Stimulated activated CD4-positive, alpha-beta T cell treated with anti-CD3 and anti-CD28 coated beads, TNF-alpha, amount 100 ng/mL, for 24 hours (primary cell): Measurements from ENCODE around the gene KIN.
"Not testable (repeated sequence)": the region's sequence is repeated elsewhere in the genome, so short reads cannot be mapped to it uniquely, and the experiment has no call there.

ENCODE experiments used
- DNase-seq, 3 experiments: peaks; one replicate each; pipeline ENCODE4 v3.0.0-alpha.2; 2020; ENCODE audit warnings: low read depth in 3 of 3

The KIN gene

GRCh38 chr10:7794251-7795026 lies 6.6 kb upstream of the KIN start:
- no peak for DNase-seq

GRCh38 chr10:7792541-7792940 lies 4.7 kb upstream of the KIN start:
- no peak for DNase-seq

DNA sequence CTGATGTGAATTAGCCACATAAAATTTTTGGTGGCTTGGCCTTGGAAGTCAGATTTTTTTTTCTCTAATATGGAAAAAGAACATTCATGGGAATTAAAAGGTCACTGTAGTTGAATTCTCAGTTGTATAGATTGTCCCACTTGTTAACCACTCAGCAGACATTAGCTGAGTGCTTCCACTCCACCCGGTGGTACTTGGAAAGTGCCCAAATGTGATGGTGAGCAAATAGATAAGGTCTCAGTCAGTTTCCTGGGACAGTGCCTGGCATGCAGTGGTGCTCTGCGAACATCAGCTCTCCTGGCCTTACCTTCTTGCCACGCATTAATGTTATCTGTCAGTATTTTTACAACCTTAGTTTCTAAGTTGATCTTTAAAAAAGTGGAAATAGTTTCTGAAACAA lies 1.6 kb upstream of the KIN start:
- DNase-seq, result no peak

DNA sequence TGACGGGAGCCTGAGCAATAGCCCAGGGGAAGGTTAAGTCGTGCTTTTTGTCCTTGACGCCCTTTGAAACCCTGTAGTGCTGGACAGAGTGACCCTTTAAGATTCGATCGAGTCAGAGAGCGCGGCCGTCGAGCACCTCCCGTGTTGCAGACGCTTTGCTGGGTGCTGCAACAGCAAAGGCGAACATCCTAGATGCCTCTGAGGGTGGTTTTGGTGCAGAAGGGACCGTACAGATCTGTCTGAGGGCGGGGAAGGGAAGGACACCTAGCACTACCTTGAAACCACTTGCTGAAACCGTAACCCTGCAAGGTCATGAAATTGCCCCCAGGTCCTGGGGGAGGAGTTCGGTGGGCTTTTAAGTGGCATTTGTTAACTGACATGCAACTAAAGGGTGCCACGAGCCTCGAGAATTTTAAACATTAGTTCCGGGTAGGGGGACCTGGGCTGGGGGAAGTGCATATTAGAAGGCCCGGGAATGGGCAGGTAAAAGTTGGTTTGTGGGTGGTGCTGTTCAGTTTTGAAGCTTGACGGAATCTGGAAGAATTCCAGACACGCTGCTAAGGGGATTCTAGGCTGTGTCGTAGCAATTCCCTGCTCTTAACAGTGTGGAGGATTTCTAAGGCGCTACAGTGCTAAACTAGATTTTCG lies 970 bp upstream of the KIN start:
- peak in 2 of 3 experiments; percentile 7 to 19 for DNase-seq

DNA sequence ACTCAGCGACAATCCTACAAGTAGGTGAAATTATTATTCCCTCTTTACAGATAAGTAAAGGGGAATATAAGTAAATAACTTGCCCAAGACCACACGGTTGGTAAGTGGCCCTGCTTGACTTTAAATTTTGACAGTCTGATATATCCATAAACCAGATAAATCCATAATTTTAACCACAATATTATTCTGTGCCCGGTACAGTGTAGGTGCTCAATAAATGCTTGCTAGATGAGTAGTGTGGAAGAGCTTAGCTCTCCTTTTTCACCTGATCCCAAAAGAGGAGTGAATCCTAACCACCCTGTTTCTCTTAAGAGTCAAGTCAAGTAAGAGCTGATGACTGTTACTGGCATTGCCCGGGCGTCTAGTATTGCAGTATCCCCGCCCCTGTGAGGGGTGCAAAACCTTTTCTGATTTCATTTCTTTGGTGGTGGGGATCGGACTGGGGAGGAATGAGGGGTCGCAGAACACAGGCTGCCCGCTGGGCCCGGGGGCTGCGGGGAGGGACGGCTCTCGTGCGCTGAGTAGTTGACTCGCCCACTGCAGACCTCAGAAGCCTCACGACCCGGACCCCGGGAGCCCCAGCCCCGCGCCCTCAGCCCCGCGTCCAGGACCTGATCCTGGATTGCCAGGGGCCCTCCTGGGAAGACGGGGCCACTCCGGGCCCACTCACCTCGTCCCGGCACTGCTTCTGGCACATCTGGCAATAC lies 490 bp downstream of the KIN start:
- DNase-seq, result peak in 1 of 3 experiments; percentile 1

DNA sequence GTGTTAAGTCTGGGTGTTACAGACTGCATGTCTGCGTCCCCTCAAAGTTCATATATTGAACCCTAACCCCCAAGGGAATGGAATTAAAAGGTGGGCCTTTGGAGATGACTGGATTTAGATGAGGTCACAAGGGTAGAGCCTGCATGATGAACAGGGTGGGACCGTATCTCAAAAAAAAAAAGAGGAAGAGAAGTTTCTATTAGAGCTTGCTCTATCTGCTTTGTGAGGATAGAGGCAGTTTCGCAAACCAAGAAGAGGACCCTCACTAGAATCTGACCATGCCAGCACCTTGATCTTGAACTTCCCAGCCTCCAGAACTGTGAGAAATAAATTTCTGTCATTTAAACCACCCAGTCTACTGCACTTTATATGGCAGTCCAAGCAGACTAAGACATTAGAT lies 1.4 kb downstream of the KIN start:
- DNase-seq, result no peak

GRCh38 chr10:7782194-7782593 lies 5.6 kb downstream of the KIN start:
- not testable (repeated sequence) for DNase-seq

GRCh38 chr10:7776777-7777176 lies 11.0 kb downstream of the KIN start:
- DNase-seq, result no peak

DNA sequence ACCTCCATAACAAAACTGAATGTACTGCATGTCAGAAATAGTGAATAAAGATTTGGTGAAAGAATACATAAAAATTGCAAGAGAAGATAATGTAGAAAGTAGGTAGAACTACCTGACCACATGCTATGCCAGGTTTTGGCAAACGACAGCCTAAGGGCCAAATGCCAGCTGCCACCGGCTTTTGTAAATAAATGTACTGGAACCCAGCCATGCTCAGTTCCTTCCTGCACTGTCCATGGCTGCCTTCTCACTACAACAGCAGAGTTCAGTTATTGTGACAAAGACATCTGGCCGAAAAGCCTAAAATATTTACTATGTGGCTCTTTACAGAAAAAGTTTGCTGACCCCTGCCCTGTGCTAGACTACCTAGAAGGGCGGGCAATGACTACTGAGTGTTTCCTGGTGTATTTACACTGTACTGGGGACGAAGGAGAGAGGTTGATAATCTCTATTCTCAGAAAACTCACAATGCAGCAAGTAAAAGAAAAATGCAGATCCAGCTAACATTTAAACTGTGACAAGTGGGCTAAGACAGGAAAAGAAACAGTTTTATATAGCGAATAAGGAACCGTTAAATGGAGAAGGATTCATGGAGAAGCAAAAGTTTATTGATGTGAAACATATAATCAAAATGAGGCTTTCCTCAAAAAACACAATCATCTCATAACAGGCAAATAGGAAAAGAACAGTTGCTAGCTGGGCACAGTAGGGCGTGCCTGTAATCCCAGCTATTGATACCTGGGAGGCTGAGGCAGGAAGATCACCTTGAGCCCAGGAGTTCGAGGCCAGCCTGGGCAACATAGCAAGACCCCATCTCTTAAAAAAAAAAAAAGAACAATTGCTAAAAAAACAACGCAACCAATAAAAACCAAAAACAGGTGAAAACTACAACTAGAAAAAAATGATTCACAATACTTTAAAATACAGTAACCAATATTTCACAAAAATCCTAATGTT lies 13.7 kb downstream of the KIN start:
- DNase-seq, result no peak

DNA sequence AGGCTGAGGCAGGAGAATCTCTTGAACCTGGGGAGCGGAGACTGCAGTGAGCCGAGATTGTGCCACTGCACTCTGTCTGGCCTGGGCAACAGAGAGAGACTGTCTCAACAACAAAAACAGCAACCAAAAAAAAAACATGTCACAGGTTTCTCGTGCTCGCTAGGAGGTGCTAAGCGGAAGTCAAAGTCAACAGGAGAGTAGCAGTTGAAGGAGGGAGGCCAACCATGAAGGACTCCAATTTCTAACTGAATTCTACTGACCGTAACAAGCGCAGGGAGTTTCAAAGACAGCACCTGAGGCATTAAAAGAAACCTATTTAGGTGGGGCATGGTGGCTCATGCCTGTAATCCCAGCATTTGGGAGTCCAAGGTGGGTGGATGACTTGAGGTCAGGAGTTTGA lies 19.4 kb downstream of the KIN start:
- DNase-seq, result no peak

- no peak for DNase-seq
Measured at GRCh38 chr10:7767209-7767608, 20.6 kb downstream of the KIN start.

DNA sequence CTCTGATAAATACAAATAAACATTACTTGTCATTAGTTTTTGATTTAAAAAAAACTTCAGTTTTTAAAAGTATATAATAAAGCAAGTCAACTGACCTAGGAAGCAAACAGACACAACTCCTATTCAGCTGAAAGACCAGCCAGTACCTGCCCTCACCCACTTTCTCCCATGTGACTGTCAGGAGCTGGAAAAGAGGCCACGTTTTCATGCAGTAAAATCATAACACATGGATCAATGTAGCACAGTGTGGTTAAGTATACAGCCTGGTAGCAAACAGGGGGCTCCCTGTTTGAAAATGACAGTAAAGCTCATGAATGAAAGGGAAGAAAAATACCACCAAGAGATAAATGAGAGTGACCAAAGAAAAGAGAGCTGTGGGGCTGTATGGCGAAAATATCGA lies 21.6 kb downstream of the KIN start:
- DNase-seq, result no peak

- no peak for DNase-seq
Measured at GRCh38 chr10:7763929-7764328, 23.9 kb downstream of the KIN start.

DNA sequence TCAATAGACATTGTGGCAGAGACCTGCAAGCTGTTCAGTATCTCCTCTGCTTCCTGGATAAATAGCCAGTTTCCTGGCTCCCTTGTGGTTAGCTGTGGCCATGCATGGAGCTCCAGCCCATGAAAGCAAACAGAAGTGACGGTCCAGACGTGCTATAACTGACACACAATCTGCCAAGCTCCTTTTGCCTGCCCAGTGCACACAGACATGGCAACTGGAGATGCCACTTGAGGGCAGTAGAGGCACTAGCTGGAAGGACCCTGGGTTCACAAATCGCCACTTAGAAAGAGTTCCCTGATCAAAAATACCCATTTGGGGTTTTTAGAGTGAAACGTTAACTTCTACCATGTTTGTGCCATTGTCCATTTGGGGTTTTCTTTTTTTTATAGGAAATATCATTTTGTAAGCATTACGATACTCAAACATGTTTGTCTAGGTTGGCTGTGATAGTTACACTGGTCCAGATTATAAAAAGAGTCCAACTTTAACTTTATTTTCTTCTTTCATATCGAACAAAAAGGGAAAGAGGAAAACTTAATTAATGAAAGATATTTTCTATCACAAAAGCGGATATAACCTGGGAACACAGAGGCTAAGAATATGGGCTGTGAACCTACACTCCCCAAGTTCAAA lies 31.3 kb downstream of the KIN start:
- peak in 1 of 3 experiments; percentile 16 for DNase-seq

GRCh38 chr10:7755103-7755502 lies 32.7 kb downstream of the KIN start:
- DNase-seq, result no peak

- DNase-seq, result no peak
Measured at GRCh38 chr10:7752251-7752650, 35.5 kb downstream of the KIN start.

DNA sequence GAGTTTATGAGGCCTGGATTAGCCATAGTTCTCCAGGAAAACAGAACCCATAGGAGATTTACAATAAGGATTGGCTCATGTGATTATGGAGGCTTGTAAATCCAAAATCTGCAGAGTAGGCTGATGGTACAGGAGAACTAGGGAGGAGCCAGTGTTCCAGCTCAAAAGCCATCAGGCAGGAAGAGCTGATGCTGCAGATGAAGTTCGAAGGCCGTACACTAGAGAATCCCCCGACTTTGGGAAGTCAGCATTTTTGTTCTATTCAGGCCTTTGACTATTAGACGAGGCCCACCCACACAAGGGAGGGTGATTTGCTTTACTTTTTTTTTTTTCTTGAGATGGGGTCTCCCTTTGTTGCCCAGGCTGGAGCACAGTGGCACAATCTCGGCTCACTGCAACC lies 37.6 kb downstream of the KIN start:
- no peak for DNase-seq

GRCh38 chr10:7748637-7749036 lies 39.2 kb downstream of the KIN start:
- not testable (repeated sequence) for DNase-seq

GRCh38 chr10:7744307-7744706 lies 43.5 kb downstream of the KIN start:
- DNase-seq, result no peak

DNA sequence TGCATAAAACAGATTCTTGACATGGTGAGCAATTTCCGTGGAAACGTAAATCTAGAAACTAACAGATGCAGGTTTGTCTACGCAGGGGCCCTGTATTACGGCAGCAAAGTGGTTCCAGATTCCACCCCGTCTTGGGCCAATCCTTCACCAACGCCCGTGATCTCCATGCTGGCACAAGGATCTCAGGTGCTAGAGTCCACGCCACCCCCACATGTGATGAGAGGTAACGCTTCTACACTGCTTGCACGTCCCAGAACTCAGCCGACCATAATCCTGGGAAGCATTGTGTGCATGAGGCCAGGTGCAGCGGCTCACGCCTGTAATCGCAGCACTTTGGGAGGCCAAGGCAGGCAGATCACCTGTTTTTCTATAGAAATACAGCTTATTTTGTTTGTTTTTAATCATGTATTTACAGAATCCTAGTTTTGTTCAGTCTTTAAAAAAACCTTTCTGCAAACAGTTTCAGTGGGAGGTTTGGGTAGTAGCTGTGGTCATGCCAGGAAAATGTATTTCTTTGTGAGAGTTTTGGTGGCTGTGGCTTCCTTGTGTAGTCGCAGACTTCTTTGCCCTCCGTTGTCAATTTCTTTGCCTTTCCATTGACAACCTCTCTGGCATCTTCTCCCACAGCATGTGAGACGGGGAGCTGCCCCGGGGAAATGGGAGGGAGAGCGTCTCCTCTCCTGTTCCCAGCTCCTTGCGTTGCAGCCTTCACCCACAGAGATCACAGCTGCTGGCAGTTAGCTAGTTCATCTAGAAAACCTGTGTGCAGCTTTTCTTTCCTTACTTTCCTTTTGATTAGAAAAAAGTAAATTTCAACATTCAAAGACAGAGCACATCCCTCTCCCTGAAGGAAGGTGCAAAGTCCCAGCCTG lies 49.0 kb downstream of the KIN start:
- no peak for DNase-seq
